ENCODE data around the gene TMPRSS4.

Gene TMPRSS4

GRCh38 chr11:118157186-118157895 lies 80.5 kb downstream of the TMPRSS4 start:
- no peak for DNase-seq

GRCh38 chr11:118161786-118162185 lies 84.9 kb downstream of the TMPRSS4 start:
- no peak for DNase-seq

- no peak for DNase-seq
Measured at GRCh38 chr11:118162846-118163245, 86.0 kb downstream of the TMPRSS4 start.

GRCh38 chr11:118163494-118163893 lies 86.6 kb downstream of the TMPRSS4 start:
- DNase-seq: no peak

GRCh38 chr11:118164885-118165284 lies 88.0 kb downstream of the TMPRSS4 start:
- no peak for DNase-seq

GRCh38 chr11:118166641-118167040 lies 89.8 kb downstream of the TMPRSS4 start:
- no peak for DNase-seq

- DNase-seq: no peak
Measured at GRCh38 chr11:118167253-118167652, 90.4 kb downstream of the TMPRSS4 start.

- DNase-seq: no peak
Measured at GRCh38 chr11:118167906-118168305, 91.0 kb downstream of the TMPRSS4 start.

GRCh38 chr11:118168316-118168715 lies 91.4 kb downstream of the TMPRSS4 start:
- DNase-seq: no peak

GRCh38 chr11:118168751-118169150 lies 91.9 kb downstream of the TMPRSS4 start:
- DNase-seq: no peak

GRCh38 chr11:118169300-118170140 lies 92.6 kb downstream of the TMPRSS4 start:
- DNase-seq: no peak

- DNase-seq: no peak
Measured at GRCh38 chr11:118170231-118170630, 93.4 kb downstream of the TMPRSS4 start.

- no peak for DNase-seq
Measured at GRCh38 chr11:118170882-118171268, 94.0 kb downstream of the TMPRSS4 start.

Measured in hematopoietic multipotent progenitor cell treated with erythropoietin and hydrocortisone succinate and interleukin-3 and kit ligand, for 4 days (in vitro differentiated cells).